Thoracic aorta (tissue), 2 donors: ENCODE measurements around the gene XDH. TPM values are rescaled to one million over a fixed set of nuclear protein-coding genes. Genes with fewer than 3 reads are reported as not detected.

Experiments used
- ATAC-seq: fragments of 150-250 bp; one replicate; pipeline ENCODE4 v1.8.0; 2017; ENCODE audit warnings: low read depth; ENCODE audit not compliant: insufficient number of reproducible peaks, low FRiP score
- DNase-seq: peaks from one replicate; pipeline ENCODE4 v3.0.0-alpha.2; 2020; ENCODE audit warnings: low spot score
- H3K27ac ChIP-seq, 2 donors: fragments of 200-600 bp; sonication (generic); 1 replicate in 1 of 2; 2 replicates in 1 of 2; pipeline ENCODE4 v1.5.1; 2016; ENCODE audit warnings: mild to moderate bottlenecking in 2 of 2, moderate library complexity in 2 of 2
- H3K27me3 ChIP-seq: fragments of 200-600 bp; sonication (generic); replicated peaks from 2 replicates; pipeline ENCODE4 v1.6.0; 2016; ENCODE audit warnings: mild to moderate bottlenecking; ENCODE audit not compliant: insufficient read depth
- H3K36me3 ChIP-seq: fragments of 200-600 bp; sonication (generic); one replicate; pipeline ENCODE4 v1.5.1; 2016
- H3K4me1 ChIP-seq, 2 donors: fragments of 200-600 bp; sonication (generic); 1 replicate in 1 of 2; 2 replicates in 1 of 2; pipeline versions ENCODE4 v1.5.1 to v1.6.0; 2016; ENCODE audit warnings: low read depth in 2 of 2, mild to moderate bottlenecking in 1 of 2; ENCODE audit not compliant: control insufficient read depth in 1 of 2
- H3K4me3 ChIP-seq: fragments of 200-600 bp; sonication (generic); 2 replicates; pipeline ENCODE4 v1.5.1; 2016; ENCODE audit warnings: mild to moderate bottlenecking
- H3K9me3 ChIP-seq: fragments of 200-600 bp; sonication (generic); 2 replicates; pipeline ENCODE4 v1.5.1; 2016
- CTCF ChIP-seq: fragments of 200-600 bp; sonication (generic); IDR thresholded peaks from one replicate; pipeline ENCODE4 v1.5.1; 2019; ENCODE audit warnings: antibody characterized with exemption
- total RNA-seq, 2 donors: library from RNA; depleted of rRNA; stranded (reverse); fragments of >200 nt; gene quantifications; one replicate each; pipeline versions ENCODE4 v1.1.0 to v1.2.3, GENCODE V29; 2016

Gene XDH
- total RNA-seq, 2 donors from 2014 or later = not detected

- Histone ChIP-seq H3K27me3 (no peaks in the 10 kb centered on the region), H3K9me3 (no peaks in the 10 kb centered on the region), H3K27ac (no peak overlapping the region), H3K36me3 (no peaks in the 10 kb centered on the region), H3K4me3 (no peak overlapping the region), H3K4me1 (peaks cover 10 to 31% of the 10 kb centered on the region in 2 donors)
- no peak for DNase-seq
- no peak for ATAC-seq
- no peak for TF ChIP-seq CTCF
These were observed 127.5 kb downstream of the XDH start for GRCh38 chr2:31286961-31287550.

GRCh38 chr2:31286230-31286629 is 128.3 kb downstream of the XDH start:
- Histone ChIP-seq H3K4me1 (peaks cover 10 to 28% of the 10 kb centered on the region in 2 donors), H3K27ac (no peak overlapping the region), H3K4me3 (no peak overlapping the region), H3K9me3 (no peaks in the 10 kb centered on the region), H3K27me3 (no peaks in the 10 kb centered on the region), H3K36me3 (no peaks in the 10 kb centered on the region)
- DNase-seq (no peak), ATAC-seq (no peak)
- TF ChIP-seq CTCF = no peak

Other genes starting within 250 kb of the XDH start
- gene CAPN14, start 197.2 kb downstream of the XDH start, total RNA-seq = under 1 TPM in 1 of 2 donors, not detected in 1; 0.14 TPM
- 10 to 100 TPM; 35.8 to 61.6 TPM for gene EHD3, start 180.6 kb downstream of the XDH start, total RNA-seq
- gene SRD5A2, start 166.2 kb upstream of the XDH start, total RNA-seq = not detected